ENCODE data around the gene MLYCD. TPM values are rescaled to one million over a fixed set of nuclear protein-coding genes. Genes with fewer than 3 reads are reported as not detected.
A peak's percentile ranks its signal among the peaks of the same experiment; 100 is the strongest.

Gene MLYCD
- total RNA-seq (10 to 100 TPM; 14.7 to 21.6 (median 17.8) TPM), polyA plus RNA-seq (10 to 100 TPM in 1 of 3 donors, 1 to 10 TPM in 2; 8.3 to 14.0 (median 9.3) TPM)
- long read RNA-seq, donor 1, full-length matches to known transcripts: 114 of 125 reads
- long read RNA-seq, donor 1, partial matches to known transcripts: 6 of 125 reads
- long read RNA-seq, donor 1, other reads (novel, unspliced or antisense): 5 of 125 reads
- long read RNA-seq, donor 2, full-length matches to known transcripts: 183 of 230 reads
- long read RNA-seq, donor 2, partial matches to known transcripts: 15 of 230 reads
- long read RNA-seq, donor 2, other reads (novel, unspliced or antisense): 32 of 230 reads

DNA sequence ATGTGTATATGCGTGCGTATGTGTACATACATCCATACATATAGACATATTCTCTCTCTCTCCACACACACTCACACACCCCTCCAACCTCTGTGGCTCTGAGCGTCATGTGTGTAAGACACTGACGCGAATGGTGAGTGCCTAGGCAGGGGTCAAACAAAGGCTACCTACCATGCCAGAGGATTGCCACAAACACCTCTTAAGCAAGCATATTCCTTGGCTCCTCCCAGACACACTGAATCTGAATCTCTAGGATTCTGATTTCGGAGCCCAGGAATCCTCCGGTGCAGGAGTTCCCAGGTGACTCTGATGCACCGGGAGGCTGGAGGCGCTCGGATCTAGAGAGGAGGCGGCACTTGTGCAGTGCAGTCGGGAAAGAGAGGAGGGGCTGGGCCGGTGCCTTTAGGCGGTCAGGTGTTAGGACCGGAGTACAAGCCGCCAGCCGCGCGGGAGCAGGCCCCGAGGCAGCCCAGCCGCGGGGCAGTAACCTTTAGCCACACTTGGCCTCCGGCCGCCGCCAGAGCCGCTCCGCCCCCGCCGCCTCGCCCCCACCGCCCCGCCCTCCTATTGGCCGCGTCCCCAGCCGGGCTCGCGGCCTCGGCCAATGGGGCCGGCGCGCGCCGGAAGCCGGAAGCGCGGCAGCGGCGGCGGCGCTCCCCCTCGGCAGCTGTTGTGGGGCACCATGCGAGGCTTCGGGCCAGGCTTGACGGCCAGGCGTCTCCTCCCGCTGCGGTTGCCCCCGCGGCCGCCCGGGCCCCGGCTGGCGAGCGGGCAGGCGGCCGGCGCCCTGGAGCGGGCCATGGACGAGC, at the start of gene MLYCD:
Gene MLYCD (plus strand): TSS at position 653 of the 809 bp plus-strand sequence. CDS start 30 bp downstream, at position 683.
- DNase-seq: peak; percentile 92 to 96
- intact Hi-C loops (cut with DNase I): loop anchor here in 1 of 2 donors (5.0 kb wide), 1 partner anchor 71 kb away; no protein-coding TSS in a partner anchor
- peak within 1 kb of the TSS; percentile 97 for H3K27ac ChIP-seq
- 4 to 10% (median 5%) methylated on average over 37 to 69 of the region's 69 CpGs for WGBS, 3 donors
- H3K27me3 ChIP-seq (ENCODE audit: insufficient read depth in 3 of 3, low read length in 2 of 3): no peaks in the 10 kb centered on the region
- TF ChIP-seq, protein P1, sequence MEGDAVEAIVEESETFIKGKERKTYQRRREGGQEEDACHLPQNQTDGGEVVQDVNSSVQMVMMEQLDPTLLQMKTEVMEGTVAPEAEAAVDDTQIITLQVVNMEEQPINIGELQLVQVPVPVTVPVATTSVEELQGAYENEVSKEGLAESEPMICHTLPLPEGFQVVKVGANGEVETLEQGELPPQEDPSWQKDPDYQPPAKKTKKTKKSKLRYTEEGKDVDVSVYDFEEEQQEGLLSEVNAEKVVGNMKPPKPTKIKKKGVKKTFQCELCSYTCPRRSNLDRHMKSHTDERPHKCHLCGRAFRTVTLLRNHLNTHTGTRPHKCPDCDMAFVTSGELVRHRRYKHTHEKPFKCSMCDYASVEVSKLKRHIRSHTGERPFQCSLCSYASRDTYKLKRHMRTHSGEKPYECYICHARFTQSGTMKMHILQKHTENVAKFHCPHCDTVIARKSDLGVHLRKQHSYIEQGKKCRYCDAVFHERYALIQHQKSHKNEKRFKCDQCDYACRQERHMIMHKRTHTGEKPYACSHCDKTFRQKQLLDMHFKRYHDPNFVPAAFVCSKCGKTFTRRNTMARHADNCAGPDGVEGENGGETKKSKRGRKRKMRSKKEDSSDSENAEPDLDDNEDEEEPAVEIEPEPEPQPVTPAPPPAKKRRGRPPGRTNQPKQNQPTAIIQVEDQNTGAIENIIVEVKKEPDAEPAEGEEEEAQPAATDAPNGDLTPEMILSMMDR (IDR thresholded peaks at IDR 0.05): no peak
- peaks cover 34% of the 10 kb centered on the region for H3K4me1 ChIP-seq
- H3K4me3 ChIP-seq: peak within 1 kb of the TSS; percentile 71
- H3K36me3 ChIP-seq (ENCODE audit: insufficient read depth in 1 of 2, low read depth in 1 of 2): no peaks in the 10 kb centered on the region
- no peaks in the 10 kb centered on the region for H3K9me3 ChIP-seq
- ATAC-seq: peak; percentile 83 to 89 (median 86)

GRCh38 chr16:83849421-83849820, 49.5 kb upstream of the MLYCD start:
- TF ChIP-seq, protein P1 (IDR thresholded peaks at IDR 0.05): no peak
- no peaks in the 10 kb centered on the region for H3K27me3 ChIP-seq (ENCODE audit: insufficient read depth in 3 of 3, low read length in 2 of 3)
- WGBS, 3 donors: 51 to 70% (median 56%) methylated on average over 6 of the region's 6 CpGs
- H3K4me3 ChIP-seq: no peak overlapping the region
- DNase-seq (peak in 1 of 2 donors; percentile 77), ATAC-seq (peak in 1 of 4 donors; percentile 52)
- no peaks in the 10 kb centered on the region for H3K4me1 ChIP-seq
- no peaks in the 10 kb centered on the region for H3K36me3 ChIP-seq (ENCODE audit: insufficient read depth in 1 of 2, low read depth in 1 of 2)
- no peak overlapping the region for H3K27ac ChIP-seq
- no peaks in the 10 kb centered on the region for H3K9me3 ChIP-seq
- intact Hi-C loops (cut with DNase I): no loop called here

DNA sequence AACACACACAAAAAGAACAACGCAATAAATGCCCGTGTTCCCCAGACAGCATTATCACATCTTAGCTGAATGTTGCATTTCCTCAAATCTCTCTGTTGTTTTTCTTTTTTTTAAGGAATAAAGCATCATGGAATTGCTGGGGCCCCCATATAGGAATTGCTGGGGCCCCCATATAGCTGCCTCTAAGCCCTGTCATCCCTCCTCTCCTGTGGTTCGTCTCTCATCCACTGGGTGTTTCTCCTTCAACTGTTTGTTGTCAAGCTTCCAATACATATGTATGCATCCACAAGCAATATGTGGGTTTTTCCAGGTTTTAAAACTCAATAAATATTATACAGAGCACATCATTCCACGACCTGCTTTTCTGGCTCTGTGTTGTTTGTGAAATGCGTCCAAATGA, 48.0 kb upstream of the MLYCD start:
- Histone ChIP-seq H3K27me3 (ENCODE audit: insufficient read depth in 3 of 3, low read length in 2 of 3) (no peaks in the 10 kb centered on the region), H3K9me3 (no peaks in the 10 kb centered on the region), H3K36me3 (ENCODE audit: insufficient read depth in 1 of 2, low read depth in 1 of 2) (no peaks in the 10 kb centered on the region), H3K4me1 (no peaks in the 10 kb centered on the region), H3K4me3 (no peak overlapping the region), H3K27ac (no peak overlapping the region)
- DNase-seq (no peak), ATAC-seq (no peak)
- TF ChIP-seq, protein P1 (IDR thresholded peaks at IDR 0.05): no peak
- intact Hi-C loops (cut with DNase I): no loop called here
- 88 to 91% (median 89%) methylated on average over 5 of the region's 5 CpGs for WGBS, 3 donors

DNA sequence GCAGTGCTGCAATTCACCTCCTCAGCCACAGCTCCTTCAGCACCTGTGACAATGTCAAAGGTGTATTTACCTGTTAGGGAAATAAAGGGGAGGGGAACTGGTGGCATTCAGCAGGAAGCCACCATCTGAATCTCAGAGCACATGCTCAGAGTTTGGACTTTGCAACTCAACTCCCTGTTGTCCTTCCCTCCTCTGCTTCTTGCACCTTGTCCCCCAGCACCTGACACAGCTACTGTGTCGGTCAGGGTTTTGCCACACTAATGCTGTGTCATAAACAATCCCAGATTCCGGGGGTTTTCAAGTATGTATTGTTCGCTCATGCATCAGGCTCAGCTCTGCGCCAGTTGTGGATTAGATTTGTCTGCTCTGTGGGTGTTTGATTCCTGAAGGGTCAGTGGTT, 47.4 kb upstream of the MLYCD start:
- no peaks in the 10 kb centered on the region for H3K27me3 ChIP-seq (ENCODE audit: insufficient read depth in 3 of 3, low read length in 2 of 3)
- no peaks in the 10 kb centered on the region for H3K36me3 ChIP-seq (ENCODE audit: insufficient read depth in 1 of 2, low read depth in 1 of 2)
- 94 to 95% (median 94%) methylated on average over 4 of the region's 4 CpGs for WGBS, 3 donors
- DNase-seq (no peak), ATAC-seq (no peak)
- intact Hi-C loops (cut with DNase I): no loop called here
- no peak overlapping the region for H3K27ac ChIP-seq
- TF ChIP-seq, protein P1 (IDR thresholded peaks at IDR 0.05): no peak
- H3K4me1 ChIP-seq: no peaks in the 10 kb centered on the region
- H3K9me3 ChIP-seq: no peaks in the 10 kb centered on the region
- no peak overlapping the region for H3K4me3 ChIP-seq
